Measurements from ENCODE around the gene ANO5.

ANO5 gene

GRCh38 chr11:22192642-22193347 lies at the start of gene ANO5:
TSS of gene ANO5 (plus strand) at chr11:22193085. CDS start at chr11:22193493, 408 bp downstream.
- no peak for DNase-seq

GRCh38 chr11:22151649-22152197 lies 41.2 kb upstream of the ANO5 start:
- DNase-seq, result no peak

- no peak for DNase-seq
These were observed 35.4 kb upstream of the ANO5 start for GRCh38 chr11:22157531-22157930.

GRCh38 chr11:22161489-22161888 lies 31.4 kb upstream of the ANO5 start:
- DNase-seq, result no peak

GRCh38 chr11:22162756-22163155 lies 30.1 kb upstream of the ANO5 start:
- DNase-seq, result no peak

- DNase-seq, result no peak
These were observed 29.5 kb upstream of the ANO5 start for GRCh38 chr11:22163394-22163797.

- no peak for DNase-seq
These were observed 27.8 kb upstream of the ANO5 start for GRCh38 chr11:22165087-22165486.

- DNase-seq, result no peak
These were observed 26.9 kb upstream of the ANO5 start for GRCh38 chr11:22165759-22166513.

- no peak for DNase-seq
These were observed 23.1 kb upstream of the ANO5 start for GRCh38 chr11:22169833-22170232.

GRCh38 chr11:22173532-22173931 lies 19.4 kb upstream of the ANO5 start:
- DNase-seq, result no peak

GRCh38 chr11:22177186-22177585 lies 15.7 kb upstream of the ANO5 start:
- no peak for DNase-seq

GRCh38 chr11:22179626-22180025 lies 13.3 kb upstream of the ANO5 start:
- DNase-seq, result no peak

GRCh38 chr11:22180131-22180530 lies 12.8 kb upstream of the ANO5 start:
- DNase-seq, result no peak

- DNase-seq, result no peak
These were observed 3.2 kb upstream of the ANO5 start for GRCh38 chr11:22189660-22190059.

- no peak for DNase-seq
These were observed 1.9 kb upstream of the ANO5 start for GRCh38 chr11:22190827-22191463.

- DNase-seq, result no peak
These were observed 620 bp upstream of the ANO5 start for GRCh38 chr11:22192289-22192641.

- DNase-seq, result no peak
These were observed 615 bp downstream of the ANO5 start for GRCh38 chr11:22193348-22194051.

GRCh38 chr11:22194306-22194705 lies 1.4 kb downstream of the ANO5 start:
- DNase-seq, result no peak

- no peak for DNase-seq
These were observed 2.0 kb downstream of the ANO5 start for GRCh38 chr11:22194907-22195306.

- no peak for DNase-seq
These were observed 4.5 kb downstream of the ANO5 start for GRCh38 chr11:22197139-22198005.

- no peak for DNase-seq
These were observed 6.4 kb downstream of the ANO5 start for GRCh38 chr11:22199243-22199642.

- DNase-seq, result no peak
These were observed 10.4 kb downstream of the ANO5 start for GRCh38 chr11:22203281-22203680.

All from NCI-H1436 treated with DMSO at 0.1 percent for 48 hours (cell line).